ENCODE data around the gene MAP3K5.

Gene MAP3K5

GRCh38 chr6:136728976-136729515 is 63.2 kb downstream of the MAP3K5 start:
- in situ Hi-C loops (cut with MboI; ENCODE audit: low sequenced_read_pairs, unreplicated experiment), result no loop called here
- no peak for DNase-seq (ENCODE audit: low spot score)
- TF ChIP-seq, protein P1, sequence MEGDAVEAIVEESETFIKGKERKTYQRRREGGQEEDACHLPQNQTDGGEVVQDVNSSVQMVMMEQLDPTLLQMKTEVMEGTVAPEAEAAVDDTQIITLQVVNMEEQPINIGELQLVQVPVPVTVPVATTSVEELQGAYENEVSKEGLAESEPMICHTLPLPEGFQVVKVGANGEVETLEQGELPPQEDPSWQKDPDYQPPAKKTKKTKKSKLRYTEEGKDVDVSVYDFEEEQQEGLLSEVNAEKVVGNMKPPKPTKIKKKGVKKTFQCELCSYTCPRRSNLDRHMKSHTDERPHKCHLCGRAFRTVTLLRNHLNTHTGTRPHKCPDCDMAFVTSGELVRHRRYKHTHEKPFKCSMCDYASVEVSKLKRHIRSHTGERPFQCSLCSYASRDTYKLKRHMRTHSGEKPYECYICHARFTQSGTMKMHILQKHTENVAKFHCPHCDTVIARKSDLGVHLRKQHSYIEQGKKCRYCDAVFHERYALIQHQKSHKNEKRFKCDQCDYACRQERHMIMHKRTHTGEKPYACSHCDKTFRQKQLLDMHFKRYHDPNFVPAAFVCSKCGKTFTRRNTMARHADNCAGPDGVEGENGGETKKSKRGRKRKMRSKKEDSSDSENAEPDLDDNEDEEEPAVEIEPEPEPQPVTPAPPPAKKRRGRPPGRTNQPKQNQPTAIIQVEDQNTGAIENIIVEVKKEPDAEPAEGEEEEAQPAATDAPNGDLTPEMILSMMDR (IDR thresholded peaks at IDR 0.05; ENCODE audit: borderline replicate concordance, control extremely low read depth, extremely low read depth, insufficient read depth, missing control alignments), result no peak

- no peak for DNase-seq (ENCODE audit: low spot score)
- in situ Hi-C loops (cut with MboI; ENCODE audit: low sequenced_read_pairs, unreplicated experiment), result no loop called here
- TF ChIP-seq, protein P1 (IDR thresholded peaks at IDR 0.05; ENCODE audit: borderline replicate concordance, control extremely low read depth, extremely low read depth, insufficient read depth, missing control alignments), result no peak
These were observed 64.0 kb downstream of the MAP3K5 start for GRCh38 chr6:136728033-136728939.

DNA sequence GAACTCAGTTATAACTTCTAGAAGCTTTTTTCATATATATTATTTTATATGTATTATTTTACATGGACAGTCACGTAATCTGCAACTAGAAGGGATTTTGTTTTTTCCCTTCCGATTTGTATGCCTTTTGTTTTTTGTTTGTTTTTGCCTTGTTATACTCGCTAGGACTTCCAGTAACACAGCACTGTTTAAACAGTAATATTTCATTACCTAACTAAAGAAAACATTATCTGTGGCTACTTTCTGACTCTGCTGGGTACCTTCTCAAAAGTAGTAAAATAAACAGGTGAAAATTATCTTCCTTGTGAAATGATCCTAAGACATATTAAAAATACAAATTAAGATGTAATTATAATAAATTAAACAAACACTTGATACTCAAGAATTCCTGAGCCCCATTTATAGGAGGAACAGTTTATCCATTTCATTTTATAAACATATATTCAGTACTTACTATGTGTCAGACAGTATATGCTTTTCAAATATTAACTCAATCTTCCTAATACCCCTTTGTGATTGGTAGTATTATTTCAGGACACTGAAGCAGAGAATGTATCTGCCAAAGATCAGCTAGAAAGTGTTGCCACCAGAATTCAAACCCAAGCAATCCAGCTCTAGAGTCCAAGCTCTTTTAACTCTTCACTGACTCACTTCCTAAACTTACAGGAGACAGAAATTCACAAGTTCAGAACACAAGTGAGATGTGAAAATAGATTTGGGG is 65.3 kb downstream of the MAP3K5 start:
- TF ChIP-seq, protein P1 (IDR thresholded peaks at IDR 0.05; ENCODE audit: borderline replicate concordance, control extremely low read depth, extremely low read depth, insufficient read depth, missing control alignments), result no peak
- in situ Hi-C loops (cut with MboI; ENCODE audit: low sequenced_read_pairs, unreplicated experiment), result no loop called here
- no peak for DNase-seq (ENCODE audit: low spot score)

DNA sequence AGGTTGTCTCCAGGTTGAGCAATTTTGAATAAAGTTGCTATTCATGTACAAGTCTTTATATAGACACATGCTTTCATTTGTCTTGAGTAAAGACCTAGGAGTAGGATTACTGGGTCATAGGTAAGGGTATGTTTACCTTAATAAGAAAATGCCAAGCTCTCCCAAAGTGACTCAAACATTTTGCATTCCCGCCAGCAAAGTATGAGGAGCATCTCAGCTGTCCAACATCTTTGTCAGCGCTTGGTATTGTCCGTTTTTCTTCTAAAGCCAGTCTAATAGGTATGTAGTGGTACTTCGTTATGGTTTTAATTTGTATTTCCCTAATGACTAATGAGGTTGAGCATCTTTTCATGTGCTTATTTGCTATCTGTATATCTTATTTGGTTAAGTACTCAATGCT is 67.2 kb downstream of the MAP3K5 start:
- DNase-seq (ENCODE audit: low spot score), result no peak
- in situ Hi-C loops (cut with MboI; ENCODE audit: low sequenced_read_pairs, unreplicated experiment), result no loop called here
- TF ChIP-seq, protein P1 (IDR thresholded peaks at IDR 0.05; ENCODE audit: borderline replicate concordance, control extremely low read depth, extremely low read depth, insufficient read depth, missing control alignments), result no peak

DNA sequence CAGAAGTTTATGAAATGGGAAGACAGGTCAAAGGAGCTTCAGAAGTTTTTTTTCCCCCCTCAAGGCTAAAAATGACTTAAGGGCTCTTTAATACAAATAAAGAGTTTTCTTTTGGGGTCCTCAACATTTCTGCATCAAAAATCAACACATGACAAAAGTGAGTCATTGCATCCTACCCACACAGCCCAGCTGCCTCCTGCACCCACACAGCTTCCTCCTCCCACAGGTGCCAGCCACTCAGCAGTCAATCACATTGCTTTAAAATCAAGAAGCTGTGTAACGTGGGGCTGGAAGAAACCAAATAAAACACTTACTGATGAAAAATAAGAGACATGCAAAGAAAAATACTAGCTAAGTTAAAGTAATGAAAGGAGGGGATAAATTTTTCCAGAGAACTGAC is 68.5 kb downstream of the MAP3K5 start:
- DNase-seq (ENCODE audit: low spot score), result no peak
- TF ChIP-seq, protein P1 (IDR thresholded peaks at IDR 0.05; ENCODE audit: borderline replicate concordance, control extremely low read depth, extremely low read depth, insufficient read depth, missing control alignments), result no peak
- in situ Hi-C loops (cut with MboI; ENCODE audit: low sequenced_read_pairs, unreplicated experiment), result no loop called here

- in situ Hi-C loops (cut with MboI; ENCODE audit: low sequenced_read_pairs, unreplicated experiment), result no loop called here
- DNase-seq (ENCODE audit: low spot score), result no peak
- TF ChIP-seq, protein P1 (IDR thresholded peaks at IDR 0.05; ENCODE audit: borderline replicate concordance, control extremely low read depth, extremely low read depth, insufficient read depth, missing control alignments), result no peak
These were observed 70.8 kb downstream of the MAP3K5 start for GRCh38 chr6:136721467-136721866.
